ENCODE results near the gene GIT2. TPM values are rescaled to one million over a fixed set of nuclear protein-coding genes. Genes with fewer than 3 reads are reported as not detected.
"Not testable (repeated sequence)": the region's sequence is repeated elsewhere in the genome, so short reads cannot be mapped to it uniquely, and the experiment has no call there.

Gene GIT2
- total RNA-seq, 1 experiment from 2014 or later: 36.0 TPM

GRCh38 chr12:110010853-110011723, 14.9 kb upstream of the GIT2 start:
- in situ Hi-C loops (cut with HindIII; ENCODE audit: low pct_unique_long_range_greater_than_20kb, low sequenced_read_pairs): no loop called here
- DNase-seq (ENCODE audit: low read depth, low spot score): no peak

- in situ Hi-C loops (cut with HindIII; ENCODE audit: low pct_unique_long_range_greater_than_20kb, low sequenced_read_pairs); DNase-seq (ENCODE audit: low read depth, low spot score): not testable (repeated sequence)
These were observed 12.7 kb upstream of the GIT2 start for GRCh38 chr12:110008681-110009398.

DNA sequence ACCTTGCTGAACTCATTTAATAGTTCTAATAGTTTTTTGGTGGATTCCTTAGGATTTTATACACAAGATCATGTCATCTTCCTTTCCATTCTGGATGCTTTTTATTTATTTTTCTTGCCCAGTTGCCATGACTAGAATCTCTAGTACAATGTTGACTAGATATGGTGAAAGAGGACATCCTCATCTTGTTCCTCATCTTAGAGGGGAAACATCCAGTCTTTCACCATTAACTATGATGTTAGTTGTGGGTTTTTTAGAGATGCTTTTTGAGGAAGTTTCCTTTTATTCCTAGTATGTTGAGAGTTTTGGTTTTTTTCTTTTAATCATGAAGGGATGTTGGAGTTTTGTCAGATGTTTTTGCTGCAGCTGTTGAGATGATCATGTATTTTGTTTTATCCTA, 11.7 kb upstream of the GIT2 start:
- no peak for DNase-seq (ENCODE audit: low read depth, low spot score)
- in situ Hi-C loops (cut with HindIII; ENCODE audit: low pct_unique_long_range_greater_than_20kb, low sequenced_read_pairs): no loop called here

DNA sequence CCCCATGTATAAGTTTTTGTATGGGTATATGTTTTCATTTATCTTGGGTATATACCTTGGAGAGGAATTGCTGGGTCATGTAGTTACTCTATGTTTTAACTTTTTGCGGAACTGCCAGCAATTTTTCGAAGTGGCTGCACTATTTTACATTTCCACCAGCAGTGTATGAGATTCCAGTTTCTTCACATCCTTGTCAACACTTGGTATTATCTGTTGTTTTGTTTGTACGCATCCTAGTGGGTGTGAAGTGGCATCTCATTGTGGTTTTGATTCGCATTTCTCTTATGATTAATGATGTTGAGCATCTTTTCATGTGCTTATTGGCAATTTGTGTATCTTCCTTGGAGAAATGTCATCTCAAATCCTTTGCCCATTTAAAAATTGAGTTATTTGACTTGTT, 9.9 kb upstream of the GIT2 start:
- in situ Hi-C loops (cut with HindIII; ENCODE audit: low pct_unique_long_range_greater_than_20kb, low sequenced_read_pairs): no loop called here

DNA sequence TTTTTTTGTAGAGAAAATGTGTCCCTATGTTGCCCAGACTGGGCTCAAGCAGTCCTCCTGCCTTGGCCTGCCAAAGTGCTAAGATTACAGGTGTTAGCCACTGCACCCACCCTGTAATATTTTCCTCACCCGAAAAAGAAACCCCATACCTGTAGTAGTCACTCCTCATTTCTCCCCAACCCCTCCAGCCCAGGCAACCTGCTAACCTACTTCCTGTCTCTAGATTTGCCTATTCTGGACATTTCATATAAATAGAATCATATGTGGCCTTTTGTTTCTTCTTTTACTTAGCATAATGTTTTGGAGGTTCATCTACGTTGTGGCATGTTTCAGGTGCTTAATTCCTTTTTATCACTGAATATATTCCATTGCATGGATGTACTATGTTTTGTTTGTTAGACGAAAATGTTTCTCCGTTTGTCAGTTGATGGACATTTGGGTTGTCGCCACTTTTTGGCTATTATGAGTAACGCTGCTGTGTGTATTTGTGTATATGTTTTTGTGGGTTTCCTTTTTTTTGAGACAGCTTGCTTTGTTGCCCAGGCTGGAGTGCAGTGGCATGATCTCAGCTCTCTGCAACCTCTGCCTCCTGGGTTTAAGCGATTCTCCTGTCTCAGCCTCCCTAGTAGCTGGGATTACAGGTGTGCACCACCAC, 9.3 kb upstream of the GIT2 start:
- DNase-seq (ENCODE audit: low read depth, low spot score): no peak
- in situ Hi-C loops (cut with HindIII; ENCODE audit: low pct_unique_long_range_greater_than_20kb, low sequenced_read_pairs): no loop called here

More for the DNA sequence above, 9.9 kb upstream of the GIT2 start:
- DNase-seq (ENCODE audit: low read depth, low spot score): no peak

GRCh38 chr12:110004598-110004997, 8.4 kb upstream of the GIT2 start:
- in situ Hi-C loops (cut with HindIII; ENCODE audit: low pct_unique_long_range_greater_than_20kb, low sequenced_read_pairs): no loop called here
- DNase-seq (ENCODE audit: low read depth, low spot score): no peak

DNA sequence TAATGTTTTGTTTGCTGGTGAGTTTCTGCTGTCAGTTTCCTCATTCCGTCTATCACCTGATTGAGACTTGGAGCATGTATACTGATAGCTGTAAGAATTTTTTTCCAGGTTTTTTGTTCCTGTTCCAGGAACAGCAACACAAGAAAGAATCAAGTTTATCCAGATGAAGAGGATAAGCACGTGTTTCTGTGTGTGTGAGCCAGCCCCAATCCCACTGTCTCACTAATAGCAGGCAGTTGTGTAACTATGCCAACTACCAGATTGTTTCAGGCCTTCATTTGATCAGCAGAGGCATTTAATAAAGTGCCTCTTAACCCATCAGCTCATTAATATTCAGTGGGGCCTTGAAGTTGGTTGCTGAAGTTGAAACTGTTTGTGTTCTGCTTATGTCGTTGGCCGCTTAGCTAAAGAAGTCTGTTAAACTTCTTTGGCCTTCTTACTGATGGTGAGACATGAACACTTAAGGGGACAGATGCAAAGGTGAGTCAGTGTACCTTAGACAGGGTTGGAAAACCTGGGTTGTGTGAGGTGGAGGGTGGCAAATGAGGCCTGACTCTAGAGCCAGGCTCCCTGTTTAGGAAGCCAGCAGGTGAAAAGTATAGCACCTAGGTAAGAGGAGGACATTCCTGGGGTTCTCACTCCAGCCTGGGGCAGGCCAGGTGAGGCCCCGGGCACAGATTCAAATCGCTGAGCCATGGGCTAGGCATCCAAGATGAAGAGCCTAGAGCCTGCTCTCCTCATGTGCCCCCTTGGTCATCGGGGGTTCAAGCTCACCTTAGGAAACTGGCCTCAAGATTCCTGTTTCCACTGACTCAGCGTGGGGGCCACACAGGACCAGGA, 6.7 kb upstream of the GIT2 start:
- DNase-seq (ENCODE audit: low read depth, low spot score): no peak
- in situ Hi-C loops (cut with HindIII; ENCODE audit: low pct_unique_long_range_greater_than_20kb, low sequenced_read_pairs): no loop called here

DNA sequence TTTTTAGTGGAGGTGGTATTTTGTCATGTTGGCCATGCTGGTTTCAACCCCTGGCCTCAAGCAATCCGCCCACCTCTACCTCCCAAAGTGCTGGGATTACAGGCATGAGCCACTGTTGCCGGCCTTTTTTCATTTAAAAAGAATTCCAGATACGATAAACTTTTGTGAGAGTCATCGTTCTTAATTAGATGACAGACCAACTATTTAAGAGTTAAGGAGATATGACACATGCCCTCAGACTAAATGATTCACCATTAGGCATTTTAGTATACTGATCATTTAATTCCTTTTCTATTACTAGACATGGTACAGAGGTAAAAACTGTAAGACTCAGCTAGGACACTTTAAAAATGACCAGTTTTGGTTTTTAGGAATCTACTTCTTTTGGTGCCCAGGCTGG, 5.4 kb upstream of the GIT2 start:
- DNase-seq (ENCODE audit: low read depth, low spot score): no peak
- in situ Hi-C loops (cut with HindIII; ENCODE audit: low pct_unique_long_range_greater_than_20kb, low sequenced_read_pairs): no loop called here

- DNase-seq (ENCODE audit: low read depth, low spot score): peak; percentile 19
- in situ Hi-C loops (cut with HindIII; ENCODE audit: low pct_unique_long_range_greater_than_20kb, low sequenced_read_pairs): no loop called here
These were observed 3.9 kb upstream of the GIT2 start for GRCh38 chr12:109999983-110000505.

GRCh38 chr12:109999649-109999971, 3.4 kb upstream of the GIT2 start:
- no peak for DNase-seq (ENCODE audit: low read depth, low spot score)
- in situ Hi-C loops (cut with HindIII; ENCODE audit: low pct_unique_long_range_greater_than_20kb, low sequenced_read_pairs): no loop called here

GRCh38 chr12:109998904-109999648, 2.9 kb upstream of the GIT2 start, which contains the start of gene ANKRD13A:
TSS of gene ANKRD13A (plus strand) at chr12:109999430. CDS start at chr12:109999689, 259 bp downstream.
- DNase-seq (ENCODE audit: low read depth, low spot score): peak; percentile 94
- in situ Hi-C loops (cut with HindIII; ENCODE audit: low pct_unique_long_range_greater_than_20kb, low sequenced_read_pairs): no loop called here

- in situ Hi-C loops (cut with HindIII; ENCODE audit: low pct_unique_long_range_greater_than_20kb, low sequenced_read_pairs): no loop called here
These were observed 2.2 kb upstream of the GIT2 start for GRCh38 chr12:109998241-109998903.

DNA sequence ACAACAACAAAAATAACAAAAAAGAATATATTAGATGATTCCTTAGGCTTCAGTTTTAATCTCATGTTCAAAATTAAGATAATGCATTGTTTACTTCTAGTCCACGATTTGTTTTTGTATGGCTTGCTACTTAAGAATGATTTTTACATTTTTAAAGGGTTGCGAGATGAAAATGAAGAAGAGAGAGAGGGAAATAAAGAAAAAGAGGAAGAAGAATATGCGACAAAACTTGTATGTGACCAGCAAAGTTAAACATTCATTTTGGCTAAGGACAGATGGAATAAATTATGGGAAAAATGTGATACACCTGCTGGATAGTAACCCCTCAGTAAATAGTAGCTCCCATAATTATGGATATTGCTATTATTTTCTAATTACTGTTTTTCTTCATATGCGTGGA, 1.2 kb upstream of the GIT2 start:
- in situ Hi-C loops (cut with HindIII; ENCODE audit: low pct_unique_long_range_greater_than_20kb, low sequenced_read_pairs): no loop called here
- no peak for DNase-seq (ENCODE audit: low read depth, low spot score)

More at GRCh38 chr12:109998241-109998903, 2.2 kb upstream of the GIT2 start:
- DNase-seq (ENCODE audit: low read depth, low spot score): no peak

DNA sequence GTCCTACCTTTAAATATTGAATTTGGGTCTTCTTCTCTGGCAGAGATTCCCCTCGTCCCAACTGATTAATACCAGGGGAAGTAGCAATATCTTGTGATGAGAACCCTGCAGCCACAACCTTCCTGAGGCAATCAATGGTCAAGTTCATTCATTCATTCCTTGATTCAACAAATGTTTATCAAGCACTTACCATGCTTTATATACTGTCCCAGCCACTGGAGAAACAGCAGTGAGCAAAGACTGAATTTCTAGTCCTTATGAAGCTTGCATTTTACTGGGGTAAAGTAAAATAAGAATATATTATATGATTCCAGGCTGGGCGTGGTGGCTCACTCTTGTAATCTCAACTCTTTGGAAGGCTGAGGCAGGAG, 300 bp upstream of the GIT2 start:
- in situ Hi-C loops (cut with HindIII; ENCODE audit: low pct_unique_long_range_greater_than_20kb, low sequenced_read_pairs): no loop called here

GRCh38 chr12:109995361-109995685, 845 bp downstream of the GIT2 start:
- DNase-seq (ENCODE audit: low read depth, low spot score): no peak
- in situ Hi-C loops (cut with HindIII; ENCODE audit: low pct_unique_long_range_greater_than_20kb, low sequenced_read_pairs): no loop called here

More for the DNA sequence above, 300 bp upstream of the GIT2 start:
- no peak for DNase-seq (ENCODE audit: low read depth, low spot score)

DNA sequence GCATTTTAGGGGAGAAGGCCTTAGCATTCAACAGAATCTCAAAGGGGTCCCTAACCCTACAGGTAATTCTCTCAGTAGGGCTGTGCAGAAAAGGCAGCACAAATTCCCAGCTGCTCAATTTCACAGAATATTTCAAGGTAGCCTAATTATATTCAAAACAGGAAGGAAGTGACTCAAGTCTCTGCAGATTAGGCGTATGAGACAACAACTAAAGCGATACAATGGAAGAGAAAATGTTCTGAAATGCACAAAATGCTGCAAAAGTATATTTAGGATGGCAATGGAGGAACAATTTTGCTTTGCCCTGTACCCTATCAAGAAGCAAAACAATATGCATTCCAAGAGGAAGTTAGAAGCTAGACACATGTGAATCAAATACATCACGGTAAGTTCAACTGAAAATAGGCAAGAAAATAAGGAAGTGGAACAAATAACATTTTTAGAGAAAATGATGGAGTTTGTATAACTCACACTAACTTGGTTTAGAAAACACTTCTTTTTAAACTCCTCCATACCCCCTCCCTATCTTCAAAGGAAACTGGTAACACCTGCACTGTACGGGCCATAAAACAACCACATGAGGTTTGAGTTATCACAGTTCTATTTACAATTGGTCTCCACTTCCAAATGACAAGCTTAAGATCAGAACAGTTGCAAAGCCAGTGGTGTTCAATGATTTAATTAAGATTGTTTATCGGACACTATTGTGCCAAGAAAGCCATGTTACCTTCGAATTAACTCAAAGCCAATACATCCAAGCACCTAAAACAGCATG, 1.6 kb downstream of the GIT2 start:
- no peak for DNase-seq (ENCODE audit: low read depth, low spot score)
- in situ Hi-C loops (cut with HindIII; ENCODE audit: low pct_unique_long_range_greater_than_20kb, low sequenced_read_pairs): no loop called here

Measured in SK-MEL-5 (cell line).